Tibial nerve (tissue), 4 donors: Measurements from ENCODE around the gene KLK5.

Experiments
- CTCF ChIP-seq, 5 experiments: fragments of 200-600 bp in 3 of 5; fragments of 450-650 bp in 2 of 5; sonication (generic) in 3 of 5; IDR thresholded peaks; one replicate each; pipeline ENCODE4 v1.5.1; 2016 to 2019; ENCODE audit warnings: antibody characterized with exemption in 5 of 5, mild to moderate bottlenecking in 3 of 5, moderate library complexity in 2 of 5
- EP300 ChIP-seq, 2 donors: sonication (generic); formaldehyde crosslinking; IDR thresholded peaks; one replicate each; pipeline ENCODE4 v1.6.1; 2017; ENCODE audit warnings: antibody characterized with exemption in 2 of 2, mild to moderate bottlenecking in 1 of 2
- POLR2A ChIP-seq, 2 donors: fragments of 450-650 bp; IDR thresholded peaks; one replicate each; pipeline ENCODE4 v1.6.1; 2017; ENCODE audit warnings: antibody characterized with exemption in 2 of 2, mild to moderate bottlenecking in 2 of 2, moderate library complexity in 2 of 2

- TF ChIP-seq CTCF (IDR thresholded peaks at IDR 0.05) (no peak), POLR2A (IDR thresholded peaks at IDR 0.05) (no peak), EP300 (IDR thresholded peaks at IDR 0.05) (no peak)
These were observed 54.8 kb downstream of the KLK5 start for GRCh38 chr19:50898018-50898417.
